ENCODE measurements around the gene SPECC1L. TPM values are rescaled to one million over a fixed set of nuclear protein-coding genes. Genes with fewer than 3 reads are reported as not detected.
A peak's percentile ranks its signal among the peaks of the same experiment; 100 is the strongest.
"Not testable (repeated sequence)": the region's sequence is repeated elsewhere in the genome, so short reads cannot be mapped to it uniquely, and the experiment has no call there.

The SPECC1L gene
- total RNA-seq, 1 donor from 2014 or later, result 123 TPM

- no peak for TF ChIP-seq CTCF (conservative IDR thresholded peaks at IDR 0.05)
- peaks cover 29% of the 10 kb centered on the region for H3K4me1 Mint-ChIP-seq
- DNase-seq (ENCODE audit: low read depth, low spot score), result no peak
- no peaks in the 10 kb centered on the region for H3K36me3 Mint-ChIP-seq (ENCODE audit: low read depth)
- H3K27ac Mint-ChIP-seq (ENCODE audit: unreplicated experiment), result no peak overlapping the region
- H3K4me3 Mint-ChIP-seq, result no peak overlapping the region
- H3K9me3 Mint-ChIP-seq, result no peaks in the 10 kb centered on the region
- H3K27me3 Mint-ChIP-seq (ENCODE audit: low read depth), result no peaks in the 10 kb centered on the region
These were observed 26.4 kb upstream of the SPECC1L start for GRCh38 chr22:24244144-24244787.

- H3K4me3 Mint-ChIP-seq; H3K27me3 Mint-ChIP-seq (ENCODE audit: low read depth); DNase-seq (ENCODE audit: low read depth, low spot score); H3K9me3 Mint-ChIP-seq; H3K36me3 Mint-ChIP-seq (ENCODE audit: low read depth); H3K27ac Mint-ChIP-seq (ENCODE audit: unreplicated experiment): not testable (repeated sequence)
- peaks cover 29% of the 10 kb centered on the region for H3K4me1 Mint-ChIP-seq
These were observed 25.6 kb upstream of the SPECC1L start, which contains the start of gene GGT5 for GRCh38 chr22:24245030-24245431. Gene GGT5 (minus strand): TSS chr22:24245082. CDS start chr22:24244725, 357 bp downstream.

- H3K27me3 Mint-ChIP-seq (ENCODE audit: low read depth); DNase-seq (ENCODE audit: low read depth, low spot score); H3K36me3 Mint-ChIP-seq (ENCODE audit: low read depth); H3K27ac Mint-ChIP-seq (ENCODE audit: unreplicated experiment); H3K9me3 Mint-ChIP-seq; H3K4me3 Mint-ChIP-seq: not testable (repeated sequence)
- H3K4me1 Mint-ChIP-seq, result peaks cover 29% of the 10 kb centered on the region
These were observed 24.8 kb upstream of the SPECC1L start for GRCh38 chr22:24245584-24246561.

- Mint-ChIP-seq H3K4me3 (no peak overlapping the region), H3K27ac (ENCODE audit: unreplicated experiment) (peak overlapping the region; percentile 27), H3K27me3 (ENCODE audit: low read depth) (no peaks in the 10 kb centered on the region), H3K9me3 (no peaks in the 10 kb centered on the region), H3K36me3 (ENCODE audit: low read depth) (no peaks in the 10 kb centered on the region), H3K4me1 (peaks cover 28% of the 10 kb centered on the region)
- DNase-seq (ENCODE audit: low read depth, low spot score), result no peak
- no peak for TF ChIP-seq CTCF (conservative IDR thresholded peaks at IDR 0.05)
These were observed 23.6 kb upstream of the SPECC1L start for GRCh38 chr22:24247011-24247507.

GRCh38 chr22:24247564-24248344, 22.9 kb upstream of the SPECC1L start:
- Mint-ChIP-seq H3K4me1 (peaks cover 21% of the 10 kb centered on the region), H3K4me3 (no peak overlapping the region), H3K36me3 (ENCODE audit: low read depth) (no peaks in the 10 kb centered on the region), H3K27ac (ENCODE audit: unreplicated experiment) (no peak overlapping the region), H3K27me3 (ENCODE audit: low read depth) (no peaks in the 10 kb centered on the region), H3K9me3 (no peaks in the 10 kb centered on the region)
- DNase-seq (ENCODE audit: low read depth, low spot score), result peak; percentile 80
- TF ChIP-seq CTCF (conservative IDR thresholded peaks at IDR 0.05), result peak; percentile 77

GRCh38 chr22:24248611-24249010, 22.0 kb upstream of the SPECC1L start:
- not testable (repeated sequence) for DNase-seq (ENCODE audit: low read depth, low spot score); H3K36me3 Mint-ChIP-seq (ENCODE audit: low read depth); H3K27ac Mint-ChIP-seq (ENCODE audit: unreplicated experiment); H3K4me3 Mint-ChIP-seq; H3K9me3 Mint-ChIP-seq; H3K27me3 Mint-ChIP-seq (ENCODE audit: low read depth)
- H3K4me1 Mint-ChIP-seq, result peaks cover 16% of the 10 kb centered on the region

GRCh38 chr22:24249413-24249812, 21.2 kb upstream of the SPECC1L start:
- peaks cover 11% of the 10 kb centered on the region for H3K4me1 Mint-ChIP-seq
- not testable (repeated sequence) for H3K27ac Mint-ChIP-seq (ENCODE audit: unreplicated experiment); H3K27me3 Mint-ChIP-seq (ENCODE audit: low read depth); H3K4me3 Mint-ChIP-seq; H3K36me3 Mint-ChIP-seq (ENCODE audit: low read depth); H3K9me3 Mint-ChIP-seq; DNase-seq (ENCODE audit: low read depth, low spot score)

GRCh38 chr22:24251286-24251685, 19.3 kb upstream of the SPECC1L start:
- not testable (repeated sequence) for H3K36me3 Mint-ChIP-seq (ENCODE audit: low read depth); DNase-seq (ENCODE audit: low read depth, low spot score); H3K4me3 Mint-ChIP-seq; H3K4me1 Mint-ChIP-seq; H3K27ac Mint-ChIP-seq (ENCODE audit: unreplicated experiment); H3K27me3 Mint-ChIP-seq (ENCODE audit: low read depth); H3K9me3 Mint-ChIP-seq

- H3K27me3 Mint-ChIP-seq (ENCODE audit: low read depth); H3K36me3 Mint-ChIP-seq (ENCODE audit: low read depth); DNase-seq (ENCODE audit: low read depth, low spot score); H3K27ac Mint-ChIP-seq (ENCODE audit: unreplicated experiment); H3K4me1 Mint-ChIP-seq; H3K4me3 Mint-ChIP-seq; H3K9me3 Mint-ChIP-seq: not testable (repeated sequence)
These were observed 17.5 kb upstream of the SPECC1L start for GRCh38 chr22:24253126-24253525.

- not testable (repeated sequence) for H3K27ac Mint-ChIP-seq (ENCODE audit: unreplicated experiment); H3K9me3 Mint-ChIP-seq; H3K36me3 Mint-ChIP-seq (ENCODE audit: low read depth); H3K27me3 Mint-ChIP-seq (ENCODE audit: low read depth); H3K4me1 Mint-ChIP-seq; H3K4me3 Mint-ChIP-seq; DNase-seq (ENCODE audit: low read depth, low spot score)
These were observed 14.5 kb upstream of the SPECC1L start for GRCh38 chr22:24256136-24256535.

All from neural crest cell (in vitro differentiated cells).